ENCODE data around the gene CHST15.

CHST15 gene

GRCh38 chr10:124025660-124026588 is 67.5 kb downstream of the CHST15 start:
- DNase-seq, result no peak

GRCh38 chr10:124025152-124025551 is 68.2 kb downstream of the CHST15 start:
- DNase-seq, result no peak

- no peak for DNase-seq
Measured at GRCh38 chr10:124022066-124022465, 71.3 kb downstream of the CHST15 start.

GRCh38 chr10:124020981-124021815 is 72.2 kb downstream of the CHST15 start:
- DNase-seq, result no peak

GRCh38 chr10:124019886-124020797 is 73.3 kb downstream of the CHST15 start:
- no peak for DNase-seq

- no peak for DNase-seq
Measured at GRCh38 chr10:124018886-124019525, 74.4 kb downstream of the CHST15 start.

GRCh38 chr10:124017729-124018128 is 75.7 kb downstream of the CHST15 start:
- DNase-seq, result no peak

GRCh38 chr10:124016804-124017375 is 76.5 kb downstream of the CHST15 start:
- no peak for DNase-seq

GRCh38 chr10:124015991-124016390 is 77.4 kb downstream of the CHST15 start:
- no peak for DNase-seq

- no peak for DNase-seq
Measured at GRCh38 chr10:124014416-124015154, 78.8 kb downstream of the CHST15 start.

- DNase-seq, result no peak
Measured at GRCh38 chr10:124013916-124014315, 79.5 kb downstream of the CHST15 start.

- DNase-seq, result no peak
Measured at GRCh38 chr10:124012991-124013390, 80.4 kb downstream of the CHST15 start.

- DNase-seq, result no peak
Measured at GRCh38 chr10:124012583-124012982, 80.8 kb downstream of the CHST15 start.

- DNase-seq, result no peak
Measured at GRCh38 chr10:124012066-124012465, 81.3 kb downstream of the CHST15 start.

GRCh38 chr10:124011464-124011863 is 81.9 kb downstream of the CHST15 start:
- no peak for DNase-seq

GRCh38 chr10:124010563-124011131 is 82.8 kb downstream of the CHST15 start:
- no peak for DNase-seq

- DNase-seq, result no peak
Measured at GRCh38 chr10:124010024-124010423, 83.4 kb downstream of the CHST15 start.

- DNase-seq, result no peak
Measured at GRCh38 chr10:124009231-124010015, 84.0 kb downstream of the CHST15 start.

GRCh38 chr10:124008681-124009080 is 84.7 kb downstream of the CHST15 start:
- no peak for DNase-seq

- no peak for DNase-seq
Measured at GRCh38 chr10:124008187-124008586, 85.2 kb downstream of the CHST15 start.

Measured in CD4-positive, alpha-beta T cell treated with Interleukin-4 for 4 hours (primary cell).